ENCODE measurements around the gene FGFBP3. TPM values are rescaled to one million over a fixed set of nuclear protein-coding genes. Genes with fewer than 3 reads are reported as not detected.
A peak's percentile ranks its signal among the peaks of the same experiment; 100 is the strongest.

The FGFBP3 gene
- total RNA-seq, 2 donors from 2014 or later = 0.81 to 1.5 TPM

- H3K4me1 Mint-ChIP-seq (ENCODE audit: low read depth in 2 of 2) = peaks cover 7 to 8% of the 10 kb centered on the region in 2 donors
- DNase-seq (ENCODE audit: low spot score) = no peak
- peak; percentile 77 for ATAC-seq
These were observed 21.8 kb downstream of the FGFBP3 start for GRCh38 chr10:91887272-91888076.

DNA sequence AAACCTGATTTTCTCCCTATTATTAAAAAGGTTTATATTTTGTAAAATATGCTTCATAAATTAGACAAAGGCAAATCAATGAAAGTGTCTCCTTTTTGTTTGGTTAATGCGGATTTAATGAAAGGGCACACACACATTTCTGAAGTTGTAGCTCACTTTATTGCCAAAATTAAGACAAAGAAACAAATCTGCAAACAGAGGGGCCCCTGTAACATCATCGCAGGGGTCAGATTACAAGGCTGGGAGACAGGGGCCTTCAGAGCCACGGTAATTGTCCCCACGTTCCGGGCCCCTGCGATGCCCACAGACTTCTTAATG is 22.4 kb downstream of the FGFBP3 start:
- DNase-seq (ENCODE audit: low spot score) = no peak
- Mint-ChIP-seq H3K4me3 (peak overlapping the region; percentile 97), H3K4me1 (ENCODE audit: low read depth in 2 of 2) (peaks cover 7 to 8% of the 10 kb centered on the region in 2 donors), H3K27ac (no peak overlapping the region), H3K36me3 (peaks cover 6% of the 10 kb centered on the region), H3K9me3 (no peaks in the 10 kb centered on the region), H3K27me3 (peaks cover 21 to 33% of the 10 kb centered on the region in 2 donors)
- ATAC-seq = no peak

More at GRCh38 chr10:91887272-91888076, 21.8 kb downstream of the FGFBP3 start:
- Mint-ChIP-seq H3K9me3 (no peaks in the 10 kb centered on the region), H3K4me3 (peak overlapping the region; percentile 97), H3K27me3 (peaks cover 21 to 33% of the 10 kb centered on the region in 2 donors), H3K36me3 (peaks cover 6% of the 10 kb centered on the region), H3K27ac (peak overlapping the region; percentile 26 to 52)

DNA sequence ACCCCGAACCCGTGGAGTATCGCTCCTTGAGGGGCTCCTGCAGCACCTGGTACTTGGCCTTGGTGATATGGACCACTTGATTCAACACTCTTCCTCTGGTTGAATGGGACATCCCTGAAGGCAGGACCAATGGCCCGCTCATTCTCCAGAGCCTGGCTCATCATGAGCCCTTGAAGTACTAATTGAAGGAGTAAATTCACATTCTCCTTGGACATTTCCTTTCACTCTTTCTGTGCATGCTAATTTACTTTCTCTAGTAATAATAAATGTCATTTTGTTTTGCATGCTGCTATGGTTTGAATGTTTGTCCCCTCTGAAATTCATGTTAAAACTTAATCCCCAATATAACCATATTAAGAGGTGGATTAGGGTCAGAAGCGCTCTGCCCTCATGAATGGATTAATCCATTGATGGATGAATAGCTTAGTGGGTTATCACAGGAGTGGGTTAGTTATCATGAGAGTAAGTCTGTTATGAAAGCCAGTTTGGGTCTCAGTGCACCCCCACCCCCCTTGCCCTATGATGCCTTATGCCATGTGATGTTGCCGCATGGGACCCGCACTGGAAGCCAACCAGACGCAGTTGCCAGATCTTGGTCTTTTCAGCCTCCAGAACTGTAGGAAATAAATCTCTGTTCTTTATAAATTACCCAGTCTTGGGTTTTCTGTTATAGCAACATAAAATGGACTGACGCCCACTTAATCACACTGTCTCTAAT is 23.8 kb downstream of the FGFBP3 start:
- no peak overlapping the region for H3K27ac Mint-ChIP-seq
- H3K36me3 Mint-ChIP-seq = peaks cover 6% of the 10 kb centered on the region
- no peaks in the 10 kb centered on the region for H3K9me3 Mint-ChIP-seq
- H3K4me3 Mint-ChIP-seq = no peak overlapping the region
- no peak for ATAC-seq
- peaks cover 21 to 29% of the 10 kb centered on the region in 2 donors for H3K27me3 Mint-ChIP-seq
- DNase-seq (ENCODE audit: low spot score) = no peak
- peaks cover 7 to 8% of the 10 kb centered on the region in 2 donors for H3K4me1 Mint-ChIP-seq (ENCODE audit: low read depth in 2 of 2)

DNA sequence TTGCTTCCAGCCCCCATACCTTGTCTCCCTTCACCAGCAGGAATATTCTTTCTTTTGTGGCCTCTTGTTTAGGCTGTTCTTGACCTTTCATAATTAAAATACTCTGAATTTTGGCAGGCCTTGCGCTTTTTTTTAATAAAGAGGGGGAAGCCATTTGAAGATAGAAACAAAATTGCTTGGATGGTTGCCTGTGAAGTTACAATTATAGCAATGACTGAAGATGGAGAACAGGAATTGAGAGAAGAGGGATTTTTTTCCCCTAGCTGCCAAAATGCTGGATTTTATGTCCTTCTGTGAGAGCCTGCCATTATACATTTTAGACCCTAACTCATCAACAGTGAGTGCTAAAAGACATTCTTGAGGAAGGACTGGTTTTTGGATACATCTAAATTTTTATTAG is 24.8 kb downstream of the FGFBP3 start:
- H3K4me1 Mint-ChIP-seq (ENCODE audit: low read depth in 2 of 2) = peaks cover 7 to 8% of the 10 kb centered on the region in 2 donors
- no peak overlapping the region for H3K4me3 Mint-ChIP-seq
- DNase-seq (ENCODE audit: low spot score) (no peak), ATAC-seq (no peak)
- peaks cover 15 to 22% of the 10 kb centered on the region in 2 donors for H3K27me3 Mint-ChIP-seq
- no peaks in the 10 kb centered on the region for H3K9me3 Mint-ChIP-seq
- peaks cover 4% of the 10 kb centered on the region for H3K36me3 Mint-ChIP-seq
- H3K27ac Mint-ChIP-seq = no peak overlapping the region

DNA sequence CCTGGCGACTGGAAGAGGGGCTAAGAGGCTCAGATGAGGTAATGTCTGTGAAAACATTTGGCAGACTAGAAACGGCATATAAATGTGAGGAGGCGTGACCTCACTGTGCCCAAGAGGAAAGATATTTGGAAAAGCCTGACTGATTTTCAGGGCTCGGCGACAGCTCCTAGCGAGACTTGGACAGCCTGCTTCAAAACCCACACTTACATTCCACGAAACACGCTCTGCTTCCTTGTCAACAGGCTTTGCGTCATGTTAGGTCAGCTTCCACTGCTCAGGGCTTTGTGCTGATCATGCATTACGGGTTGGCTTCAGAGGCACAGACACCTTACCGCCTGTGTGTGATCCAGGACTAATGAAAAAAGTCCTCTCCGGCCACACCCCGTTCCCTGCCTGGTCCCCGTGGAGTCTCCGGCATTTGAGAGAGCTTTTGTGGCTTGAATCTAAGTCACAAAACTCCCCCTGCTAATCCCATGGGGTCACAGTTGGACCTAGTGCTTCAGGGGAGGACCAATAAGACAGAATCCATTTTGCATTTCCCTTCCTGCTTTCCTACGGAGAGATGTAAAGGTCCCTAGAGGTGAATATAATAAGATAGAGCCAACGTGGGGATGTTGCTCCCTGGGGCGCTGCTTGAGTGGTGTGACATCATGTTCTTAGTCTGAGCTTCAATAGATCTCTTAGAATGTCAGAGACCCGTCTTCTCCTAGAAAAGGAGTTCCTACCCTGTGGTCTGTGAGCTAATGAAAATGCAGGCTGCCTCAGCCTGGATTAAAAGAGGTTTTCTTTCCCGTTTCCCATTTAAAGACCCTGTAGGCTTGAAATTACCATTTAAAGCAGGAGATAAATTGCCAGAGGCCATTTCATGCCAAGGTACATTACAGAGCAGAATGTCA is 25.5 kb downstream of the FGFBP3 start:
- H3K27ac Mint-ChIP-seq = no peak overlapping the region
- peaks cover 7 to 8% of the 10 kb centered on the region in 2 donors for H3K4me1 Mint-ChIP-seq (ENCODE audit: low read depth in 2 of 2)
- ATAC-seq (no peak), DNase-seq (ENCODE audit: low spot score) (no peak)
- no peak overlapping the region for H3K4me3 Mint-ChIP-seq
- H3K36me3 Mint-ChIP-seq = no peaks in the 10 kb centered on the region
- H3K27me3 Mint-ChIP-seq = peaks cover 12 to 16% of the 10 kb centered on the region in 2 donors
- no peaks in the 10 kb centered on the region for H3K9me3 Mint-ChIP-seq

DNA sequence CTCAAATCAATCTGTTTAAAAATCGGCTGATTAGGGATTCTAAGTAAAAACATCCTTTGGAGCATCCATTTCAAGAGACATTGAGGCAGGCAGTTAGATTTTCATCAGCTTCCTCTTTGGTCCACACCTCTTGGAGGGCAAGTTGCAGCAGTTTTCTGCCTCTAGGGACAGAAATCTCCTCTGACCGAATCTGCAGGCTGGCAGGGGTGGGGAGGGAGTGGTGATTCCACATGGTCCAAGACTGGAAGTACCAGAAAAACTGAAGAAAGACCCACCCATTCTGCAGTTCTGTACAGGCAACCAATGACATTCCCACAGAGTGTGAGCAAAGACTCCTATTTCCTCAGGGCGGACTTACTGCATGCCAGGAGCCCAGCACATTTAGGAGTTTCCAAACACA is 29.0 kb downstream of the FGFBP3 start:
- H3K27ac Mint-ChIP-seq = no peak overlapping the region
- no peaks in the 10 kb centered on the region for H3K4me1 Mint-ChIP-seq (ENCODE audit: low read depth in 2 of 2)
- H3K36me3 Mint-ChIP-seq = no peaks in the 10 kb centered on the region
- DNase-seq (ENCODE audit: low spot score) (no peak), ATAC-seq (no peak)
- no peak overlapping the region for H3K4me3 Mint-ChIP-seq
- no peaks in the 10 kb centered on the region for H3K9me3 Mint-ChIP-seq
- peaks cover 4 to 5% of the 10 kb centered on the region in 2 donors for H3K27me3 Mint-ChIP-seq

GRCh38 chr10:91879515-91880170 is 29.6 kb downstream of the FGFBP3 start:
- Mint-ChIP-seq H3K9me3 (no peaks in the 10 kb centered on the region), H3K4me1 (ENCODE audit: low read depth in 2 of 2) (no peaks in the 10 kb centered on the region), H3K27me3 (peaks cover 0 to 3% of the 10 kb centered on the region in 2 donors), H3K36me3 (no peaks in the 10 kb centered on the region), H3K4me3 (no peak overlapping the region), H3K27ac (no peak overlapping the region)
- ATAC-seq = no peak
- no peak for DNase-seq (ENCODE audit: low spot score)

- Mint-ChIP-seq H3K36me3 (no peaks in the 10 kb centered on the region), H3K9me3 (no peaks in the 10 kb centered on the region), H3K4me3 (no peak overlapping the region), H3K27me3 (no peaks in the 10 kb centered on the region), H3K27ac (no peak overlapping the region), H3K4me1 (ENCODE audit: low read depth in 2 of 2) (no peaks in the 10 kb centered on the region)
- peak in 1 of 2 donors; percentile 51 for ATAC-seq
- no peak for DNase-seq (ENCODE audit: low spot score)
These were observed 33.5 kb downstream of the FGFBP3 start for GRCh38 chr10:91875779-91876178.

- no peaks in the 10 kb centered on the region for H3K27me3 Mint-ChIP-seq
- H3K36me3 Mint-ChIP-seq = no peaks in the 10 kb centered on the region
- H3K4me1 Mint-ChIP-seq (ENCODE audit: low read depth in 2 of 2) = no peaks in the 10 kb centered on the region
- no peak overlapping the region for H3K4me3 Mint-ChIP-seq
- no peaks in the 10 kb centered on the region for H3K9me3 Mint-ChIP-seq
- no peak overlapping the region for H3K27ac Mint-ChIP-seq
- no peak for DNase-seq (ENCODE audit: low spot score)
- no peak for ATAC-seq
These were observed 34.1 kb downstream of the FGFBP3 start for GRCh38 chr10:91875156-91875555.

DNA sequence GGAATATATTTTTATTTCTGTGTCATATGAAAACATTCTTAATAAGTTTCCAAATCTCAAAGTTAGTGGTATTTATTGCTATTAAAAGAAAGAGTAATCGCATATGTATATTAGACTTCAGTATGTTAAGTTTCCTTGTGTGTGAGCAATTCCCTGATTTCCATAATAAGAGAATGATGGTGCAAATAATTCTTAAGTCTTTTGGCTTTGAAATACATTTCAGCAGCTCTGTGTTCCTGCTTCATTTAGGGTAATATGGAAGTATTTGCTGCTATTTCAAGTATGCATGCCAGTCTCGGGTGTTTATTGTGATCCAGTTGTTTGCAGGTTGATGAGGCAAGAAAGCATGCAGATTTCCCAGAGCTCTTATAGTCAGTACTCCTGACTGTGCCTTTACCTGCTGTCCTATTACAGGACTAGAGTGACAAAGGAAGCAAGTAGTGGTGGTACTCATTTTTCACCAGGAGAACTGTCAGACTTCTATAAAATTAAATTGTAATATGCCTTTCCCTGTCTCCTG is 43.7 kb downstream of the FGFBP3 start:
- Mint-ChIP-seq H3K9me3 (no peaks in the 10 kb centered on the region), H3K4me3 (no peak overlapping the region), H3K36me3 (peaks cover 15% of the 10 kb centered on the region), H3K27ac (no peak overlapping the region), H3K27me3 (no peaks in the 10 kb centered on the region), H3K4me1 (ENCODE audit: low read depth in 2 of 2) (no peaks in the 10 kb centered on the region)
- no peak for ATAC-seq
- no peak for DNase-seq (ENCODE audit: low spot score)

GRCh38 chr10:91864744-91865143 is 44.5 kb downstream of the FGFBP3 start:
- Mint-ChIP-seq H3K27me3 (no peaks in the 10 kb centered on the region), H3K27ac (no peak overlapping the region), H3K9me3 (no peaks in the 10 kb centered on the region), H3K4me1 (ENCODE audit: low read depth in 2 of 2) (no peaks in the 10 kb centered on the region), H3K4me3 (no peak overlapping the region), H3K36me3 (peaks cover 15% of the 10 kb centered on the region)
- no peak for ATAC-seq
- DNase-seq (ENCODE audit: low spot score) = no peak

- no peak overlapping the region for H3K4me3 Mint-ChIP-seq
- H3K27me3 Mint-ChIP-seq = no peaks in the 10 kb centered on the region
- H3K27ac Mint-ChIP-seq = no peak overlapping the region
- DNase-seq (ENCODE audit: low spot score) (no peak), ATAC-seq (no peak)
- H3K4me1 Mint-ChIP-seq (ENCODE audit: low read depth in 2 of 2) = no peaks in the 10 kb centered on the region
- no peaks in the 10 kb centered on the region for H3K9me3 Mint-ChIP-seq
- peaks cover 15% of the 10 kb centered on the region for H3K36me3 Mint-ChIP-seq
These were observed 45.2 kb downstream of the FGFBP3 start for GRCh38 chr10:91864099-91864498.

- Mint-ChIP-seq H3K27me3 (no peaks in the 10 kb centered on the region), H3K4me3 (no peak overlapping the region), H3K4me1 (ENCODE audit: low read depth in 2 of 2) (no peaks in the 10 kb centered on the region), H3K27ac (no peak overlapping the region), H3K9me3 (no peaks in the 10 kb centered on the region), H3K36me3 (peaks cover 18% of the 10 kb centered on the region)
- DNase-seq (ENCODE audit: low spot score) = no peak
- no peak for ATAC-seq
These were observed 48.4 kb downstream of the FGFBP3 start for GRCh38 chr10:91860885-91861284.
